ENCODE results near the gene PI4K2A.

The PI4K2A gene

DNA sequence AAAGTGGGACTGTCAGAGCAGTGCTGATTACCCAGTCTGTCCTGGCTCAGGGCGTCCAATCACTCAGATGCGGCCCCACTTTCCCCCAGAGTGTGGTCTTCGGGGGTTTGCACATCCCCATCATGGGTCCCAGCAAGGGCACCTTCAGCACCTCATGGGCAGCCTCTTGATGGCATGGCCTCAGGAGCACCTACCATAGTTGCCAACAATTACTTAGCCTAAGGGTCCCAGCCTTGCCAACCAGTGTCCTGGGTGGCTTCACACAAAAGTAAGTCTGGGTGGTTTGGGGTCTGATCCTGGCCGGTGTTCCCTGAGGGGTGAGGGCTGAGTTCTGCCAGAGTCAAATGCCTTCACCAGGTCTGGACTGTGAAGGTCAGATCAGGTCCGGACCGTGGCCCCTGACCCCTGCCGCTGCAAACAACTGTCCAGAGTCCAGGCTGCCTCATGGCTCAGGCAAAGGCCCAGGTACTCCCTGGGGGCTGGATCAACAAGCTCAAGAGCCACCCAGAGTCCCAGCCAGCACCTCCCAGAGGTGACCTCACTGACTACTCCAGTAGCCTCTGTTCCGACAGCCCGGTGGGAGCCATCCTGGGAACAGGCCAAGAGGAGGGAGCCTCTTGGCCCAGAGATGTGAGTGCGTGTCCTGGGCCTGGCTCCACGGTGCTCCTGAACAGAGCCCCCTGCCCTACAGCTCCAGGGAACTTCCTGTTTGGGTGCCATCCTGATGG is 66.8 kb downstream of the PI4K2A start:
- no peak for DNase-seq

DNA sequence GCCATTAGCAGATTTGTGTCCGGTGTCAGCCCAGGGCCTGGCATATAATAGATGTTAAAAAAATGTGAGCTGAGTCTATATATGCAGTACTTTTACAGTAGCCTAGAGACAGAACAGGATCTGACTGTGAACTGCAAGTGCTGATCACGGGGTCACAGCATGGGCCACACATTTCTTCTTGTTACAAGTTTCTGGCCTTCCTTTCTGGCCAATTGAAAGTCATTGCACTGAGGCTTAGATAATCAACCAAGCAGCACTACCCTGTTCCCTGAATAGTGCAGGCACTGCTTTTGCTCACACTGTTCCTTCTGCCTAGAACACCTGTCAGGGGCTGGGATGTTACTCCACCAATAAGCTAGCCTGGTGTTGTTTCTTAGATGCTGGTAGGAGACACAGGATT is 67.7 kb downstream of the PI4K2A start:
- DNase-seq, result no peak

GRCh38 chr10:97708976-97709946 is 68.8 kb downstream of the PI4K2A start:
- DNase-seq, result peak; percentile 72

DNA sequence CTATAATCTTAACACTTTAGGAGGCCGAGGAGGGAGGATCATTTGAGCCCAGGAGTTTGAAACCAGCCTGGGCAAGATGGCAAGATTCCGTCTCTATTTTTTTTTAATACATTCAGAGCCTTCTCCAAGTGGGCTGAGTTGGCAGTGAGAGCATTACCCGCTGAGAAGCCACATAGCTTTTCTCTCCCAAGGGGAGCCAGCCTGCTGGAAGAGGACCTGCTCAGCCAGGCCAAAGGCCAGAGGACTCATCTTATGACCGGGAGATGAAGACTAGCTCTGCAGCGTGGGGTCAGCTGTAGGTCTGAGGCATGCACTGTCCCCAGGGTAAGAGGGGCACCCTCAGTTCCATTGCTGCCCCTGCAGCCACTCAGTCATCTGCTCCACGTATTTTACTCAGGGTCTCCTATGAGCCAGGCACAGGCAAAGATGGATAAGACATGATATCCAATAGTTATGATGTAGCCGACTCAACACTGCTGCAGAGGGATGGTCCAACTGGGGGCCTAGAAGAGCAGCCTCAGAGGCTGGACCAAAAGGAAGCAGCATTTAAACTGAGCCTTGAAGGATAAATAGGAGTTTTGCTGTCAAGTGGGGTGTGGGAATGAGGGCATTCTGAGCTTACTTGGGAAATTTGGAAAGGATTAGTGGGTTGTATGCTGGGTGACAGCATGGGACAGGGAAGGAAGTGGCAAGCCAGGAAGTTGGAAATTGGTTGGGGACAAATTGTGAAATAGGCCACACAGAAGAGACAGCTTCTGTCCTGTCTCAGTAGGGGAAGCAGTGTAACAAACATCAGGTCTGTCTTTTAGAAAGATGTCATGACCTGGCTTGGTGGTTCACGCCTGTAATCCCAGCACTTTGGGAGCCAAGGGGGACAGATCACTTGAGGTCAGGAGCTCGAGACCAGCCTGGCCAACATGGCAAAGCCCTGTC is 71.4 kb downstream of the PI4K2A start:
- no peak for DNase-seq

DNA sequence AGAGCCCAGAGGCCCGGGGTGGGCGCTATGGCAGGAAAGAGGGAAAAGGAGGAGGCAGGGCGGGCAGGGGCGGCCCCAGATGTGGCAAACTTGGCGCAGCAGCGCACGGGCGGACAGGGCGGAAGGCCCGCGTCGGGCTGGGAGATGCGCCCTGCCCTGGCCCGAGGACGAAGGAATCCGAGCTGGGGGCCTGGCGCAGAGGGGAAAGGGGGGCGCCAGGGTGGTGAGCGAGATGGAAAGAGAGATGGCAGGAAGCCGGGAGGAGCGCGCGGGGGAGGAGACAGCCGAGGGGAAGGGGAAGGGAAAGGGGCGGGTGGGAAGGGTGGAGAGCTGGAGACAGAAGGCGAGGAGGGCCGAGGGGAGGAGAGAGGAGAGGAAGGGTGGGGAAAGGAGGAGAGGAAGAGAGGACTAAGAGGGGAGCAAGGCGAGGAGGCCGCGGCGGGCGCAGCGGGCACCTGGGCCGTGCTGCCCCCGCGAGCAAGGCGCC is 72.9 kb downstream of the PI4K2A start, which contains the start of gene MARVELD1:
Gene MARVELD1 (plus strand): TSS at position 392 of the 487 bp plus-strand sequence. CDS start 147 bp downstream, outside the sequence.
- peak; percentile 69 for DNase-seq

DNA sequence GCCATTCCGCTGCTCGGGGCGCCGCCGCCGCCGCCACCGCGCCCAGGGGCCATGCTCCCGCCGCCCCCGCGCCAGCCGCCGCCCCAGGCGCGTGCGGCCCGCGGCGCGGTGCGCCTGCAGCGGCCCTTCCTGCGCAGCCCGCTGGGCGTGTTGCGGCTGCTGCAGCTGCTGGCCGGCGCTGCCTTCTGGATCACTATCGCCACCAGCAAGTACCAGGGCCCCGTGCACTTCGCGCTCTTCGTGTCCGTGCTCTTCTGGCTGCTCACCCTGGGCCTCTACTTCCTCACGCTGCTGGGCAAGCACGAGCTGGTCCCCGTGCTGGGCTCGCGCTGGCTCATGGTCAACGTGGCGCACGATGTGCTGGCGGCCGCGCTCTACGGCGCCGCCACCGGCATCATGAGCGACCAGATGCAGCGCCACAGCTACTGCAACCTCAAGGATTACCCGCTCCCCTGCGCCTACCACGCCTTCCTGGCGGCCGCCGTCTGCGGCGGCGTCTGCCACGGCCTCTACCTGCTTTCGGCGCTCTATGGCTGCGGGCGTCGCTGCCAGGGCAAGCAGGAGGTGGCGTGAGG is 73.4 kb downstream of the PI4K2A start:
- peak; percentile 86 for DNase-seq

- DNase-seq, result peak; percentile 71
These were observed 74.2 kb downstream of the PI4K2A start for GRCh38 chr10:97714401-97715258.

DNA sequence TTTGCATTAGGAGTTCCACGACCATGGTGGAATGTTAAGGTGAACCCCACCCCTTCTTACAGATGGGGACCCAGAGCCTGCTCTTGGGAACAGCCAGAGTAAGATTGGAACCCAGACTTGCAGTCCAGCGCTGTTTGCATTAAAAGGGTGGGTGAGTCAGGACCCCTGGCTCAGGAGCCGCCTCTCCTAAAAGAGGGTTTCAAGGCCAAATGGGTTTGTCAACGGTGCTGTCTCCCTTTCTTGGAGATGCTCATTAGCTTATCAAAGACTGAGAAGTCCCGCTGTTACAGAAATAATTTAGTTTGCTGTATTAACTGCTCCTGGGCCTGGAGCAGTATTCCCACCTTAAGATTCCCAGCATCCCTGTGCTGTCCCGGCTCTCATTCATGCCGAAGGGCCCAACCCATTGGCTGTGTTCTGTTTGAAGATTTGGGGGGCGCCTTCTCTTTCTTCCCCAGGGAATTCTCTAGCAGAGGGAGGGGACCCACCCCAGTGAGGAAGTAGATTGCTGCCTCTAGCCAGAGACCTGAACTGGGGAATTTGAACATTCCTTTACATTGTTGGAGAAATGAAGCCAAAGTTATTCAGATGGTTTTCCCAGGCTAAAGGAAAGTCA is 74.9 kb downstream of the PI4K2A start:
- no peak for DNase-seq

DNA sequence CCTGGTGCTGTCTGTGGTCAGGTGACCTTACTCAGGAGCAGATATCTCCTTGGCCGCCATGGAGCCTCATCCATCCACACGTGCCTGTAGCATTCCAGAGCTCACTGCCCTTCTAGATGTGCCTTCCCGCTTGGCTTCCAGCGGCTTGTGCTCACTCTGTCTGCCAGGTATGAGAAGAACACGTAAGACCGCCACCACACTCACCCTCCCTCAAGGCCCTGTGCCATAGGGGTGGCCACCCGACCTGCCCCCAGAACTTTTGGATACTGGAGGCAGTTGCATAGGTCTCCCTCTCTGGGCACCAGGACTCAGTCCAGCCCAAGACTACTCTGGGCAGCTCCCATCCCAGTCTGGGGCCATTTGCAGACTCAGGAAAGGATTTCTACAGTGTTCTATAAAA is 77.2 kb downstream of the PI4K2A start:
- no peak for DNase-seq

- DNase-seq, result no peak
These were observed 77.7 kb downstream of the PI4K2A start for GRCh38 chr10:97718178-97718577.

DNA sequence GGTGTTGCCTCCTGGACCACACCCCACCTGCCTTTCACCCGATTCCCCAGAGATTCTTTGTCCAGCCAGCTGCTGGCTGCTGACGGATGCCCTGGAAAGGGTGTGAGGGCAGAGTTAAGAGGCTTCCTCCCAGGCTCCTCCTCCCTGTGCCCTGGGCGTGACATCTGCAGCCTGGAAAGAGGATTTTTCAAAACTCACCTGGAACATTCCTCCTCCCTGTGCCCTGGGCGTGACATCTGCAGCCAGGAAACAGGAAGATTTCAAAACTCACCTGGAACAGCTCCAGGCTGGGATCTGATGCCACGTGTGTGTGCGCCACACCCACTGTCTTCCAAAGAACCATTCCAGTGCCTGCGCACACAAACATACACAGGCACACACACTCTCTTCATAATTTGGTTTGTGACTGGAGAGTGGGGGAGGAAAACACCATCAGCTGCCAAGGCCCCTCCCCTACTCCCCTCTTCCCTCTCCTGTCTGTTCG is 78.2 kb downstream of the PI4K2A start:
- DNase-seq, result no peak

- DNase-seq, result no peak
These were observed 79.1 kb downstream of the PI4K2A start for GRCh38 chr10:97719602-97720001.

DNA sequence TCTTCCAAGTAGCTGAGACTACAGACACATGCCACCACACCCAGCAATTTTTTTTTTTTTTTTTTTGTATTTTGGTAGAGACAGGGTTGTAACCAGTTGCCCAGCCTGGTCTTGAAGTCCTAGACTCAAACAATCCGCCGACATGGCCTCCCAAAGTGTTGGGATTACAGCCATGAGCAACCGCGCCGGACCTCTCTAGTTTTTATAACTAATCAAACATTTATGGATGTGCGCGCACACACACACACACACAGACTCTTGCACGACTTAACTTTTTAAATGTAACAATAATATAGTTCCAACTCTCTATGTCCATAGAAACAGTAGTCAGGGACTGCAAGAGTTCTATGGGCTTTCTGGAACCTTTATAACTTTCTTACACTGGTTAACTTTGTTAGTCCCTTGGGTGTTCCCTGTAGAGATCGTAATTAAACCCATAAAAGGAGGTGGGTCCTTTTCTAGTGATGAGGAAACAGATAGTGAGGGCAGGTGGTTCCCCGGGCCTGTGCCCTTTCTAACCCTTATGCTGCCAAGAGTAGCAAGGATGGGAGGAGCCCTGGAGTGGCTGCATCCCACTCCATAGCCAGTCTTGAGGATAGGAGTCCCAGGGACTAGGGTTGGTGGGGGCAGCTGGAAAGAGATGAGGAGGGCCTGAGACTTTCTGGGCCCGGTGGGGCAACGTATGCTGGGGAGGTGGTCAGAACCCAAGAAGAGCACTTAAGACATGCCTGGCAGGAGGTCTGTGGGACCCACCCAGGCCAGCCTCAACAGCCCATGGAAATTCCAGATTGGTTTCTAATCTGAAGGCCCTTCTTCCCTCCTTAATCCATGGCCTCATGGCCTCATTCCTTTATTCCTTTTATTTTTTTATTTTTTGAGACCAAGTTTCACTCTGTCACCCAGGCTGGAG is 81.7 kb downstream of the PI4K2A start:
- no peak for DNase-seq

GRCh38 chr10:97723001-97723400 is 82.5 kb downstream of the PI4K2A start:
- DNase-seq, result no peak

GRCh38 chr10:97724341-97724941 is 84.0 kb downstream of the PI4K2A start:
- no peak for DNase-seq

Measured in activated CD8-positive, alpha-beta memory T cell treated with anti-CD3 and anti-CD28 coated beads for 24 hours (primary cell).